GM23338 (cell line): Measurements from ENCODE around the gene PRLH. TPM values are rescaled to one million over a fixed set of nuclear protein-coding genes. Genes with fewer than 3 reads are reported as not detected.

Experiments used
- ATAC-seq: fragments of 200-7000 bp; cut with Tn5 transposase; 3 replicates; pipeline ENCODE4 v1.9.1; 2020
- DNase-seq: peaks from one replicate; pipeline ENCODE4 v3.0.0-alpha.2; 2015; ENCODE audit warnings: low spot score
- H2AFZ ChIP-seq: fragments of 200-600 bp; sonication (generic); 2 replicates; pipeline ENCODE4 v1.8.0; 2016; ENCODE audit warnings: antibody characterized with exemption, mild to moderate bottlenecking, moderate library complexity
- H3F3A ChIP-seq: fragments of 200-600 bp; sonication (generic); replicated peaks from 2 replicates; pipeline ENCODE4 v1.8.0; 2017; ENCODE audit warnings: antibody characterized with exemption, mixed run types, low read depth
- H3K27ac ChIP-seq: fragments of 200-600 bp; sonication (generic); 2 replicates; pipeline ENCODE4 v1.6.1; 2016; ENCODE audit warnings: low read depth
- H3K27me3 ChIP-seq: fragments of 200-600 bp; sonication (generic); 2 replicates; pipeline ENCODE4 v1.8.0; 2016; ENCODE audit warnings: mild to moderate bottlenecking, mixed run types, moderate library complexity; ENCODE audit not compliant: insufficient read depth
- H3K36me3 ChIP-seq: fragments of 200-600 bp; sonication (generic); 2 replicates; pipeline ENCODE4 v1.8.0; 2016; ENCODE audit warnings: mild to moderate bottlenecking; ENCODE audit not compliant: insufficient read depth
- H3K4me1 ChIP-seq: fragments of 200-600 bp; sonication (generic); 2 replicates; pipeline ENCODE4 v1.8.0; 2016; ENCODE audit warnings: mild to moderate bottlenecking, moderate library complexity; ENCODE audit not compliant: insufficient read depth
- H3K4me2 ChIP-seq: fragments of 200-600 bp; sonication (generic); 2 replicates; pipeline ENCODE4 v1.7.1; 2017; ENCODE audit warnings: mixed run types
- H3K4me3 ChIP-seq: fragments of 200-600 bp; sonication (generic); 2 replicates; pipeline ENCODE4 v1.6.1; 2016; ENCODE audit warnings: mixed run types
- H3K79me2 ChIP-seq: fragments of 200-600 bp; sonication (generic); replicated peaks from 2 replicates; pipeline ENCODE4 v1.8.0; 2017; ENCODE audit warnings: mild to moderate bottlenecking; ENCODE audit not compliant: insufficient read depth
- H3K9me2 ChIP-seq: fragments of 200-600 bp; sonication (generic); 2 replicates; pipeline ENCODE4 v1.8.0; 2017; ENCODE audit not compliant: insufficient read depth
- H4K20me1 ChIP-seq: fragments of 200-600 bp; sonication (generic); replicated peaks from 2 replicates; pipeline ENCODE4 v1.8.0; 2017; ENCODE audit warnings: mild to moderate bottlenecking; ENCODE audit not compliant: insufficient read depth
- H3K27ac Mint-ChIP-seq: 2 replicates; pipeline ENCODE4 v1.8.0; 2020; ENCODE audit warnings: inconsistent platforms, mild to moderate bottlenecking, moderate library complexity, mixed read lengths
- H3K27me3 Mint-ChIP-seq: 3 replicates; pipeline ENCODE4 v1.8.0; 2022; ENCODE audit warnings: low read depth, mild to moderate bottlenecking, moderate library complexity, mixed read lengths, inconsistent platforms; ENCODE audit not compliant: insufficient read depth, poor library complexity
- H3K36me3 Mint-ChIP-seq: 3 replicates; pipeline ENCODE4 v1.8.0; 2021; ENCODE audit warnings: low read depth, mild to moderate bottlenecking, inconsistent platforms, moderate library complexity, mixed read lengths
- H3K4me1 Mint-ChIP-seq: 3 replicates; pipeline ENCODE4 v1.8.0; 2020; ENCODE audit warnings: mild to moderate bottlenecking, inconsistent platforms, mixed read lengths
- H3K4me3 Mint-ChIP-seq: 3 replicates; pipeline ENCODE4 v1.8.0; 2021; ENCODE audit warnings: moderate library complexity, mild to moderate bottlenecking, inconsistent platforms, mixed read lengths
- H3K9me3 Mint-ChIP-seq: 3 replicates; pipeline ENCODE4 v1.8.0; 2020; ENCODE audit warnings: moderate library complexity, mild to moderate bottlenecking, inconsistent platforms, mixed read lengths
- EZH2 ChIP-seq: fragments of 200-600 bp; sonication (generic); IDR thresholded peaks from one replicate; pipeline ENCODE4 v1.8.0; 2017; ENCODE audit warnings: antibody characterized with exemption, mild to moderate bottlenecking, low read depth; ENCODE audit not compliant: unreplicated experiment
- JUNB ChIP-seq: IDR thresholded peaks from one replicate; pipeline ENCODE4 v1.6.1; 2016; ENCODE audit warnings: antibody characterized with exemption; ENCODE audit not compliant: unreplicated experiment
- NANOG ChIP-seq: IDR thresholded peaks from 2 replicates; pipeline ENCODE4 v1.6.1; 2016; ENCODE audit warnings: antibody characterized with exemption, borderline replicate concordance
- POLR2AphosphoS5 ChIP-seq: IDR thresholded peaks from 2 replicates; pipeline ENCODE4 v1.6.1; 2016; ENCODE audit warnings: antibody characterized with exemption, low read depth
- REST ChIP-seq: IDR thresholded peaks from one replicate; pipeline ENCODE4 v1.6.1; 2018; ENCODE audit warnings: antibody characterized with exemption; ENCODE audit not compliant: unreplicated experiment
- STAT1 ChIP-seq: IDR thresholded peaks from one replicate; pipeline ENCODE4 v1.6.1; 2016; ENCODE audit warnings: antibody characterized with exemption; ENCODE audit not compliant: unreplicated experiment
- ZNF462 ChIP-seq: fragments of 250-450 bp; sonication (Bioruptor Pico); IDR thresholded peaks from 2 replicates; pipeline ENCODE4 v1.5.0; 2020; ENCODE audit warnings: mild to moderate bottlenecking, moderate library complexity
- polyA plus RNA-seq: library from polyadenylated mRNA; unstranded; fragments of >200 nt; fragmentation: Nextera tagmentation; extraction: Ambion mirVana; gene quantifications from 2 replicates; pipeline ENCODE4 v1.2.1, GENCODE V29; 2016
- total RNA-seq: library from RNA; depleted of rRNA; stranded (reverse); fragments of >200 nt; shearing (Covaris generic); gene quantifications from 2 replicates; pipeline ENCODE4 v1.2.3, GENCODE V29; 2014

PRLH gene
- total and polyA plus RNA-seq, 2 experiments from 2014 or later = not detected

- no peak for TF ChIP-seq ZNF462 (CRISPR knock-in tag)
Observed at GRCh38 chr2:237540223-237540775, 26.1 kb upstream of the PRLH start (continued).

- Histone ChIP-seq H3F3A (no peaks in the 10 kb centered on the region), H4K20me1 (no peaks in the 10 kb centered on the region), H3K9me2 (no peaks in the 10 kb centered on the region), H2AFZ (no peak overlapping the region), H3K36me3 (no peaks in the 10 kb centered on the region), H3K27me3 (no peaks in the 10 kb centered on the region), H3K27ac (no peak overlapping the region), H3K4me3 (no peak overlapping the region), H3K79me2 (no peaks in the 10 kb centered on the region), H3K4me2 (no peak overlapping the region), H3K4me1 (no peaks in the 10 kb centered on the region)
- Mint-ChIP-seq H3K36me3 (no peaks in the 10 kb centered on the region; the same call in 1 of the 3 replicates), H3K27ac (no peak overlapping the region), H3K9me3 (peaks cover 3% of the 10 kb centered on the region; the same call in 1 of the 3 replicates), H3K4me3 (no peak overlapping the region), H3K27me3 (peaks cover 5% of the 10 kb centered on the region), H3K4me1 (peaks cover 7% of the 10 kb centered on the region)
- TF ChIP-seq JUNB (no peak), EZH2 (no peak), REST (no peak), NANOG (no peak), POLR2AphosphoS5 (no peak), STAT1 (no peak)
- DNase-seq = no peak
- no peak for ATAC-seq
Observed at GRCh38 chr2:237540823-237541222, 25.6 kb upstream of the PRLH start.
